Measurements from ENCODE around the gene VWDE.

DNA sequence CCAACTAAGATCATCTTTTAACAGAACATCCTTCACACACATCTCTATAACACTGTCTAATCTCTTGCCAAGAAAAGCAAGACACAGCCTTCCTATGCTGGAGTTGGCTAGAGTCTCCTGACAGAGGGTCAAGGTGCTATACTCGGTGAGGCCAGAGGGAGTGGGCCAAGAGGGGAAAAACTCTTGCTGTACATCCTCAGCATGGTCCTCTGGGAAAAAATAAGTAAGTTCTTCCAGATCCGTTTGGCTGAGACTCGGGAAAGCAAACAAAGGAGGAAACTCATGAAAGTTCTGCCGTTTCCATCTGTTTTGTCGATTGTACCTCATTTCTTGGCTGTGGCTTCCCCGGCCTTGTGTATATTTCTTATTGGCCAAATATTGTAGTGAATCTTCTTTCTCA is 33.9 kb downstream of the VWDE start:
- TF ChIP-seq ARNT (IDR thresholded peaks at IDR 0.05) (no peak), SP1 (IDR thresholded peaks at IDR 0.05) (no peak), HDGF (IDR thresholded peaks at IDR 0.05; ENCODE audit: borderline replicate concordance) (no peak), FOXA1 (IDR thresholded peaks at IDR 0.05) (no peak), FOXK2 (IDR thresholded peaks at IDR 0.05) (no peak), BHLHE40 (IDR thresholded peaks at IDR 0.05; ENCODE audit: borderline replicate concordance) (no peak), ELF4 (IDR thresholded peaks at IDR 0.05) (no peak), SUZ12 (IDR thresholded peaks at IDR 0.05) (no peak), NFRKB (IDR thresholded peaks at IDR 0.05) (no peak)

Data from HEK293T (cell line).